ENCODE measurements around the gene RETREG1.
"Not testable (repeated sequence)": the region's sequence is repeated elsewhere in the genome, so short reads cannot be mapped to it uniquely, and the experiment has no call there.

Gene RETREG1

GRCh38 chr5:16612007-16612406, 4.8 kb downstream of the RETREG1 start:
- no peak overlapping the region for H3K27ac ChIP-seq (ENCODE audit: low read length)
- TF ChIP-seq EZH2 (IDR thresholded peaks at IDR 0.05; ENCODE audit: borderline replicate concordance, low read depth, low read length, severe bottlenecking) (no peak), CTCF (IDR thresholded peaks at IDR 0.05; ENCODE audit: borderline replicate concordance, extremely low read depth, low read length, poor library complexity, severe bottlenecking) (no peak)
- H3K79me2 ChIP-seq (ENCODE audit: insufficient read depth, low read length) = no peaks in the 10 kb centered on the region
- no peak overlapping the region for H3K4me3 ChIP-seq (ENCODE audit: low read depth in 1 of 2, low read length in 2 of 2)
- H3K27me3 ChIP-seq (ENCODE audit: insufficient read depth, low read length, poor library complexity) = peaks cover 13% of the 10 kb centered on the region
- no peak overlapping the region for H2AFZ ChIP-seq (ENCODE audit: low read depth, low read length)
- DNase-seq (no peak), ATAC-seq (ENCODE audit: insufficient read depth, low read depth) (no peak)
- H3K4me1 ChIP-seq (ENCODE audit: insufficient read depth, low read length) = peaks cover 10% of the 10 kb centered on the region
- no peaks in the 10 kb centered on the region for H3K9me3 ChIP-seq (ENCODE audit: insufficient read depth, low read length, severe bottlenecking)
- no peak overlapping the region for H3K4me2 ChIP-seq (ENCODE audit: insufficient read depth, low read length)
- H3K36me3 ChIP-seq (ENCODE audit: insufficient read depth, low read length) = no peaks in the 10 kb centered on the region
- no peak overlapping the region for H3K9ac ChIP-seq (ENCODE audit: low read depth, low read length)
- H4K20me1 ChIP-seq (ENCODE audit: insufficient read depth, low read length) = no peaks in the 10 kb centered on the region

GRCh38 chr5:16610896-16611295, 5.9 kb downstream of the RETREG1 start:
- not testable (repeated sequence) for H4K20me1 ChIP-seq (ENCODE audit: insufficient read depth, low read length); H3K4me3 ChIP-seq (ENCODE audit: low read depth in 1 of 2, low read length in 2 of 2); H3K4me2 ChIP-seq (ENCODE audit: insufficient read depth, low read length); H3K9ac ChIP-seq (ENCODE audit: low read depth, low read length); DNase-seq; H2AFZ ChIP-seq (ENCODE audit: low read depth, low read length); H3K27me3 ChIP-seq (ENCODE audit: insufficient read depth, low read length, poor library complexity); H3K79me2 ChIP-seq (ENCODE audit: insufficient read depth, low read length); ATAC-seq (ENCODE audit: insufficient read depth, low read depth); H3K4me1 ChIP-seq (ENCODE audit: insufficient read depth, low read length); H3K9me3 ChIP-seq (ENCODE audit: insufficient read depth, low read length, severe bottlenecking); H3K27ac ChIP-seq (ENCODE audit: low read length); H3K36me3 ChIP-seq (ENCODE audit: insufficient read depth, low read length)

DNA sequence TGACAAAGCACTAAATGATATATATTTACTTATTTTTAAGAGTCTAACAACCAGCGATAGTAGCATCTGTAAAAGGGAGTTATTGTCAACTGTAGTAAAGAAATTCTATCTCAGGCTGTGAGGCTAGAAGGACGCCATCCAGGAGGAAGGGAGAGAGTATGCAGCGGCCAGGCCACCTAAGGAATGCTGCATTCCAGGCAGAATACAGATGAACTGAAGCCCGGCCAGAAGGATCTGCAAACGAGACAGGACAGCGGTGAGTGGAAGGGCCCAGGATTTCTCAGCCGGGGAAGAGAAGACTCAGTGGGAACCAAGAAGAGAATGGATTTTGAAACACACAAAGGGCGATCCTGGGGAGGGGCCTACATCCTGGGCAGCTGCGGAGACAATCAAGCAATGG, 7.4 kb downstream of the RETREG1 start:
- Histone ChIP-seq H3K4me3 (ENCODE audit: low read depth in 1 of 2, low read length in 2 of 2) (no peak overlapping the region), H3K27me3 (ENCODE audit: insufficient read depth, low read length, poor library complexity) (no peaks in the 10 kb centered on the region), H3K36me3 (ENCODE audit: insufficient read depth, low read length) (no peaks in the 10 kb centered on the region), H3K4me2 (ENCODE audit: insufficient read depth, low read length) (no peak overlapping the region), H3K27ac (ENCODE audit: low read length) (no peak overlapping the region), H3K9ac (ENCODE audit: low read depth, low read length) (no peak overlapping the region), H3K4me1 (ENCODE audit: insufficient read depth, low read length) (no peaks in the 10 kb centered on the region), H2AFZ (ENCODE audit: low read depth, low read length) (no peak overlapping the region), H4K20me1 (ENCODE audit: insufficient read depth, low read length) (no peaks in the 10 kb centered on the region), H3K9me3 (ENCODE audit: insufficient read depth, low read length, severe bottlenecking) (no peaks in the 10 kb centered on the region), H3K79me2 (ENCODE audit: insufficient read depth, low read length) (no peaks in the 10 kb centered on the region)
- no peak for DNase-seq
- ATAC-seq (ENCODE audit: insufficient read depth, low read depth) = no peak
- TF ChIP-seq EZH2 (IDR thresholded peaks at IDR 0.05; ENCODE audit: borderline replicate concordance, low read depth, low read length, severe bottlenecking) (no peak), CTCF (IDR thresholded peaks at IDR 0.05; ENCODE audit: borderline replicate concordance, extremely low read depth, low read length, poor library complexity, severe bottlenecking) (no peak)

DNA sequence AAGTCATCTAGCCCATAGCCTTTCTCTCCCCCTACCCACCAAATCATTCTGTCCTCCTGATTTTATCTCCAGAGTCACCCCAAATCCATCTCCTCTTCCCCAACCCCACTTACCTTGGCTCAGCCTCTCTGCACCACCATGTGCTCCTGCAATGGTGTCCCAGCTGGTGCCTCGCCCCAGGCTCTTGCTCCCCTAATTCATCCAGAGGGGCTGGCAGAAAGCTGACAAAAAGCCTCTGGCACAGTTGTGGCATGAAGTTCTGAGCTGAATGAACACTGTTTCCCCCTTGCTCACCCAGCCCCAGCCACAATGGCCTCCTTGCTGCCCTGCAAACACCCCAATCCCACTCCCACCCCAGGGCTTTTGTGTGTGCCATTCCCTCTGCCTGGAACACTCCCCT, 10.2 kb downstream of the RETREG1 start:
- Histone ChIP-seq H3K4me3 (ENCODE audit: low read depth in 1 of 2, low read length in 2 of 2) (no peak overlapping the region), H3K79me2 (ENCODE audit: insufficient read depth, low read length) (no peaks in the 10 kb centered on the region), H3K4me2 (ENCODE audit: insufficient read depth, low read length) (no peak overlapping the region), H3K4me1 (ENCODE audit: insufficient read depth, low read length) (no peaks in the 10 kb centered on the region), H3K36me3 (ENCODE audit: insufficient read depth, low read length) (no peaks in the 10 kb centered on the region), H3K27ac (ENCODE audit: low read length) (no peak overlapping the region), H3K9ac (ENCODE audit: low read depth, low read length) (no peak overlapping the region), H3K27me3 (ENCODE audit: insufficient read depth, low read length, poor library complexity) (no peaks in the 10 kb centered on the region), H4K20me1 (ENCODE audit: insufficient read depth, low read length) (no peaks in the 10 kb centered on the region), H3K9me3 (ENCODE audit: insufficient read depth, low read length, severe bottlenecking) (no peaks in the 10 kb centered on the region), H2AFZ (ENCODE audit: low read depth, low read length) (no peak overlapping the region)
- TF ChIP-seq EZH2 (IDR thresholded peaks at IDR 0.05; ENCODE audit: borderline replicate concordance, low read depth, low read length, severe bottlenecking) = no peak
- TF ChIP-seq CTCF (IDR thresholded peaks at IDR 0.05; ENCODE audit: borderline replicate concordance, extremely low read depth, low read length, poor library complexity, severe bottlenecking) = no peak
- DNase-seq (no peak), ATAC-seq (ENCODE audit: insufficient read depth, low read depth) (no peak)
